HepG2 (cell line): ENCODE data around the gene BMF. TPM values are rescaled to one million over a fixed set of nuclear protein-coding genes. Genes with fewer than 3 reads are reported as not detected.

Experiments used
- ATAC-seq: fragments of 200-7000 bp; cut with Tn5 transposase; 3 replicates; pipeline ENCODE4 v1.9.1; 2020; ENCODE audit warnings: mild to moderate bottlenecking, moderate library complexity
- BruUV-seq: library from RNA; stranded (reverse); fragments of 400-500 nt; replicated peaks from 2 replicates; lab custom pipeline; 2021; lab: Mats Ljungman, UMichigan
- CTCF ChIA-PET: fragments of 300-600 bp; formaldehyde crosslinking; extraction: SDS; loops from one replicate; lab custom pipeline; 2021; ENCODE audit warnings: low total read pairs, inconsistent platforms, low intra/inter-chr PET ratio; lab: Yijun Ruan, JAX
- POLR2A ChIA-PET: fragments of 350-600 bp; sonication (Branson Sonifier 250); formaldehyde crosslinking; loops from one replicate; lab custom pipeline; 2020; ENCODE audit warnings: antibody characterized with exemption, inconsistent platforms; lab: Yijun Ruan, JAX
- DNase-seq: peaks from one replicate; pipeline ENCODE4 v3.0.0-alpha.2; 2015; ENCODE audit warnings: low spot score
- FAIRE-seq: peaks from 3 replicates; lab custom pipeline; 2011; peaks lifted over from hg19 to GRCh38; lab: Jason Lieb, UNC
- H2AFZ ChIP-seq: one replicate; pipeline ENCODE4 v1.6.1; 2011; ENCODE audit warnings: low read length, inconsistent platforms
- H3K27ac ChIP-seq: fragments of 300-600 bp; 3 replicates; pipeline ENCODE4 v1.8.0; 2011; ENCODE audit warnings: mixed run types, mild to moderate bottlenecking, mixed read lengths, low read length, inconsistent platforms; ENCODE audit not compliant: insufficient read depth; ENCODE audit errors: extremely low read length
- H3K27me3 ChIP-seq, 2 experiments: fragments of 200-600 bp in 1 of 2; 2 replicates in 1 of 2; 3 replicates in 1 of 2; pipeline versions ENCODE4 v1.6.0 to v1.8.0; 2011; ENCODE audit warnings: low read length in 2 of 2, mild to moderate bottlenecking in 2 of 2, moderate library complexity in 2 of 2, inconsistent platforms in 1 of 2; ENCODE audit not compliant: insufficient read depth in 2 of 2, control insufficient read depth in 1 of 2
- H3K36me3 ChIP-seq, 2 experiments: fragments of 200-600 bp in 1 of 2; replicated peaks in 1 of 2; 2 replicates in 1 of 2; 3 replicates in 1 of 2; pipeline versions ENCODE4 v1.5.1 to v1.8.0; 2011; ENCODE audit warnings: low read length in 2 of 2, inconsistent platforms in 1 of 2; ENCODE audit not compliant: insufficient read depth in 2 of 2, control insufficient read depth in 1 of 2
- H3K4me1 ChIP-seq: 2 replicates; pipeline ENCODE4 v1.5.1; 2012; ENCODE audit warnings: low read length, inconsistent platforms; ENCODE audit not compliant: insufficient read depth
- H3K4me2 ChIP-seq: 2 replicates; pipeline ENCODE4 v1.6.0; 2011; ENCODE audit warnings: low read depth, low read length, inconsistent platforms
- H3K4me3 ChIP-seq, 3 experiments: fragments of 200-600 bp in 1 of 3; sonication (generic), shearing (Covaris generic) in 1 of 3; replicated peaks in 1 of 3; 2 replicates each; pipeline ENCODE4 v1.5.1; 2011 to 2016; ENCODE audit warnings: low read length in 3 of 3, inconsistent platforms in 2 of 3, low read depth in 2 of 3, mild to moderate bottlenecking in 2 of 3, control low read depth in 1 of 3, mixed read lengths in 1 of 3; ENCODE audit not compliant: insufficient read depth in 1 of 3
- H3K79me2 ChIP-seq: one replicate; pipeline ENCODE4 v1.6.1; 2011; ENCODE audit warnings: low read length, inconsistent platforms; ENCODE audit not compliant: insufficient read depth
- H3K9ac ChIP-seq: 2 replicates; pipeline ENCODE4 v1.6.0; 2011; ENCODE audit warnings: mild to moderate bottlenecking, low read depth, low read length, inconsistent platforms; ENCODE audit not compliant: insufficient read depth
- H3K9me3 ChIP-seq: 2 replicates; pipeline ENCODE4 v1.5.1; 2012; ENCODE audit warnings: mild to moderate bottlenecking, low read length
- H4K20me1 ChIP-seq: 2 replicates; pipeline ENCODE4 v1.6.0; 2011; ENCODE audit warnings: inconsistent platforms, mild to moderate bottlenecking, low read length, moderate library complexity; ENCODE audit not compliant: insufficient read depth
- AHDC1 ChIP-seq: sonication (generic); formaldehyde crosslinking; IDR thresholded peaks from 2 replicates; pipeline ENCODE4 v1.5.1; 2020; ENCODE audit warnings: mild to moderate bottlenecking, missing genetic modification reagents, borderline replicate concordance
- CBX5 ChIP-seq: sonication (generic); formaldehyde crosslinking; IDR thresholded peaks from 2 replicates; pipeline ENCODE4 v1.4.0; 2020; ENCODE audit warnings: missing genetic modification reagents, borderline replicate concordance
- ELF1 ChIP-seq: sonication (generic); formaldehyde crosslinking; IDR thresholded peaks from 2 replicates; pipeline ENCODE4 v1.4.0; 2020; ENCODE audit warnings: missing genetic modification reagents
- KDM2A ChIP-seq: sonication (generic); formaldehyde crosslinking; IDR thresholded peaks from 2 replicates; pipeline ENCODE4 v1.4.0; 2020; ENCODE audit warnings: low read depth, missing genetic modification reagents, borderline replicate concordance
- ZFP91 ChIP-seq: sonication (generic); formaldehyde crosslinking; IDR thresholded peaks from 2 replicates; pipeline ENCODE4 v1.9.0; 2022; ENCODE audit warnings: missing genetic modification reagents, mild to moderate bottlenecking, borderline replicate concordance
- ZMYM3 ChIP-seq: sonication (generic); formaldehyde crosslinking; IDR thresholded peaks from 2 replicates; pipeline ENCODE4 v1.5.1; 2020; ENCODE audit warnings: mild to moderate bottlenecking, missing genetic modification reagents
- ZNF414 ChIP-seq: sonication (generic); formaldehyde crosslinking; IDR thresholded peaks from 2 replicates; pipeline ENCODE4 v1.5.0; 2020; ENCODE audit warnings: missing genetic modification reagents
- ZNF460 ChIP-seq: sonication (generic); formaldehyde crosslinking; IDR thresholded peaks from 2 replicates; pipeline ENCODE4 v1.5.1; 2020; ENCODE audit warnings: missing genetic modification reagents, mild to moderate bottlenecking, borderline replicate concordance
- ZNF572 ChIP-seq: sonication (generic); formaldehyde crosslinking; IDR thresholded peaks from 2 replicates; pipeline ENCODE4 v1.5.1; 2020; ENCODE audit warnings: mild to moderate bottlenecking, missing genetic modification reagents
- ZNF770 ChIP-seq: sonication (generic); formaldehyde crosslinking; IDR thresholded peaks from 2 replicates; pipeline ENCODE4 v1.5.0; 2020; ENCODE audit warnings: mild to moderate bottlenecking, missing genetic modification reagents
- WGBS: methylation state at CpG from one replicate; pipeline ENCODE4 v1.1.6; 2017; ENCODE audit warnings: low lambda C conversion rate; 5-methylcytosine and 5-hydroxymethylcytosine counted together
- in situ Hi-C: cut with HindIII; loops from 2 replicates; pipeline ENCODE4 v1.10.0; 2017; ENCODE audit warnings: low pct_unique_long_range_greater_than_20kb; ENCODE audit not compliant: extremely low pct_ligation_motif_present
- intact Hi-C: fragments of 100-400 bp; cut with micrococcal nuclease; formaldehyde crosslinking; loops from one replicate; pipeline ENCODE4 v1.10.0; 2022; ENCODE audit not compliant: unreplicated experiment
- polyA plus RNA-seq, 8 experiments: library from polyadenylated mRNA; depleted of rRNA in 3 of 8; stranded (reverse) in 7 of 8; unstranded in 1 of 8; fragments of >200 nt; fragmentation: Illumina TruSeq in 4 of 8; extraction: Trizol in 4 of 8; gene quantifications; 2 replicates each; pipeline versions ENCODE4 v1.2.1 to v1.2.3, GENCODE V29; 2011 to 2016; ENCODE audit warnings: low read depth in 4 of 8, missing spikeins in 1 of 8, mixed read lengths in 1 of 8; ENCODE audit not compliant: insufficient read depth in 1 of 8
- total RNA-seq, 5 experiments: library from RNA; depleted of rRNA; stranded (reverse); fragments of >200 nt; fragmentation: Illumina TruSeq; extraction: Trizol; gene quantifications; 2 replicates each; pipeline ENCODE4 v1.2.3, GENCODE V29; 2016; ENCODE audit warnings: low read depth in 1 of 5

Gene BMF
- total and polyA plus RNA-seq, 2 of the 13 experiments (the other 11 are each of a cell fraction or from before 2014, with no cell fraction given): 8.7 to 15.9 TPM

GRCh38 chr15:40111888-40112287 is 3.2 kb upstream of the BMF start (continued):
- TF ChIP-seq KDM2A (CRISPR knock-in tag) (no peak), ZNF572 (CRISPR knock-in tag) (0 out of 2 replicates have a peak, but pooled peaks have one; percentile 37)
- TF ChIP-seq, all 625 proteins: peak for 27

GRCh38 chr15:40110866-40111550 is 2.3 kb upstream of the BMF start:
- ChIA-PET POLR2A (interaction anchor here (8.4 to 14.1 kb wide), 2 partner anchors 18 to 28 kb away, joined by 150 to 371 read pairs; no protein-coding TSS in a partner anchor), CTCF (no interaction called here)
- peak overlapping the region; percentile 80 for H3K4me2 ChIP-seq
- no peaks in the 10 kb centered on the region for H3K27me3 ChIP-seq
- intact Hi-C loops (no loop called here), in situ Hi-C loops (loop anchor here (5.0 kb wide), 1 partner anchor 64 kb away; no protein-coding TSS in a partner anchor)
- DNase-seq (no peak), ATAC-seq (no peak), FAIRE-seq (no peak)
- no peaks in the 10 kb centered on the region for H3K36me3 ChIP-seq
- H3K4me1 ChIP-seq: peaks cover 70% of the 10 kb centered on the region
- no peak overlapping the region for H3K27ac ChIP-seq
- BruUV-seq: no TSS peak
- H3K9ac ChIP-seq: no peak overlapping the region
- H2AFZ ChIP-seq: no peak overlapping the region
- H3K9me3 ChIP-seq: no peaks in the 10 kb centered on the region
- no peaks in the 10 kb centered on the region for H4K20me1 ChIP-seq
- H3K79me2 ChIP-seq: peaks cover 2% of the 10 kb centered on the region
- H3K4me3 ChIP-seq: peak overlapping the region; percentile 14 to 66 (median 28)
- 29% methylated on average over 9 of the region's 9 CpGs for WGBS
- TF ChIP-seq ZNF414 (CRISPR knock-in tag) (no peak), CBX5 (CRISPR knock-in tag) (no peak), ZNF460 (CRISPR knock-in tag) (peak; percentile 79; the same call in 1 of the 2 replicates), ZMYM3 (CRISPR knock-in tag) (peak; percentile 24; the same call in 1 of the 2 replicates), ZNF770 (peak; percentile 81), ZFP91 (CRISPR knock-in tag) (no peak), ELF1 (CRISPR knock-in tag) (no peak), AHDC1 (CRISPR knock-in tag) (no peak)
